Trophoblast cell (in vitro differentiated cells and primary cell): ENCODE data around the gene SETD1B.
"Not testable (repeated sequence)": the region's sequence is repeated elsewhere in the genome, so short reads cannot be mapped to it uniquely, and the experiment has no call there.

Experiments
- DNase-seq, 2 donors: peaks; one replicate each; pipeline ENCODE4 v3.0.0-alpha.2; 2016
- H2AFZ ChIP-seq: 2 replicates; pipeline ENCODE4 v1.6.1; 2013; ENCODE audit warnings: low read length, moderate library complexity, mild to moderate bottlenecking; ENCODE audit not compliant: insufficient read depth, poor library complexity
- H2AK5ac ChIP-seq: 2 replicates; pipeline ENCODE4 v1.6.1; 2013; ENCODE audit warnings: mild to moderate bottlenecking, low read length
- H2BK120ac ChIP-seq: 2 replicates; pipeline ENCODE4 v1.6.1; 2013; ENCODE audit warnings: low read length, mild to moderate bottlenecking, moderate library complexity; ENCODE audit not compliant: insufficient read depth, poor library complexity
- H2BK12ac ChIP-seq: 2 replicates; pipeline ENCODE4 v1.6.1; 2013; ENCODE audit warnings: mild to moderate bottlenecking, low read length, moderate library complexity
- H2BK5ac ChIP-seq: 2 replicates; pipeline ENCODE4 v1.6.1; 2013; ENCODE audit warnings: low read length, low read depth, moderate library complexity, mild to moderate bottlenecking; ENCODE audit not compliant: poor library complexity
- H3K14ac ChIP-seq: 2 replicates; pipeline ENCODE4 v1.6.1; 2013; ENCODE audit warnings: mild to moderate bottlenecking, low read length
- H3K18ac ChIP-seq: 2 replicates; pipeline ENCODE4 v1.6.1; 2013; ENCODE audit warnings: mild to moderate bottlenecking, low read length
- H3K23ac ChIP-seq: 2 replicates; pipeline ENCODE4 v1.6.1; 2013; ENCODE audit warnings: low read length
- H3K27ac ChIP-seq: 2 replicates; pipeline ENCODE4 v1.5.1; 2013; ENCODE audit warnings: low read depth, mild to moderate bottlenecking, inconsistent platforms, low read length, moderate library complexity
- H3K27me3 ChIP-seq: 2 replicates; pipeline ENCODE4 v1.6.1; 2013; ENCODE audit warnings: inconsistent platforms, mild to moderate bottlenecking, low read length, moderate library complexity; ENCODE audit not compliant: insufficient read depth
- H3K36me3 ChIP-seq, 2 experiments: 1 replicate in 1 of 2; 2 replicates in 1 of 2; pipeline ENCODE4 v1.6.1; 2013; ENCODE audit warnings: low read length in 2 of 2, mild to moderate bottlenecking in 2 of 2, moderate library complexity in 1 of 2; ENCODE audit not compliant: insufficient read depth in 2 of 2, control insufficient read depth in 1 of 2
- H3K4ac ChIP-seq: 2 replicates; pipeline ENCODE4 v1.6.1; 2013; ENCODE audit warnings: low read depth, mild to moderate bottlenecking, low read length, moderate library complexity
- H3K4me1 ChIP-seq, 2 experiments: 1 replicate in 1 of 2; 2 replicates in 1 of 2; pipeline ENCODE4 v1.6.1; 2013; ENCODE audit warnings: low read length in 2 of 2, mild to moderate bottlenecking in 2 of 2, moderate library complexity in 1 of 2; ENCODE audit not compliant: insufficient read depth in 2 of 2, control insufficient read depth in 1 of 2
- H3K4me2 ChIP-seq: 2 replicates; pipeline ENCODE4 v1.6.1; 2013; ENCODE audit warnings: inconsistent platforms, mild to moderate bottlenecking, low read length, moderate library complexity
- H3K4me3 ChIP-seq: 2 replicates; pipeline ENCODE4 v1.5.1; 2013; ENCODE audit warnings: mild to moderate bottlenecking, low read depth, low read length, inconsistent platforms
- H3K79me1 ChIP-seq: one replicate; pipeline ENCODE4 v1.6.1; 2013; ENCODE audit warnings: low read length
- H3K79me2 ChIP-seq: 2 replicates; pipeline ENCODE4 v1.6.1; 2013; ENCODE audit warnings: low read length, mild to moderate bottlenecking; ENCODE audit not compliant: control insufficient read depth, insufficient read depth, poor library complexity
- H3K9ac ChIP-seq: 2 replicates; pipeline ENCODE4 v1.6.1; 2013; ENCODE audit warnings: mild to moderate bottlenecking, low read length
- H3K9me3 ChIP-seq: 2 replicates; pipeline ENCODE4 v1.6.1; 2013; ENCODE audit warnings: low read depth, mild to moderate bottlenecking, control low read depth, inconsistent platforms, low read length; ENCODE audit not compliant: insufficient read depth
- H4K12ac ChIP-seq: 2 replicates; pipeline ENCODE4 v1.6.1; 2013; ENCODE audit warnings: low read depth, mild to moderate bottlenecking, low read length, moderate library complexity
- H4K8ac ChIP-seq: 2 replicates; pipeline ENCODE4 v1.6.1; 2013; ENCODE audit warnings: low read depth, mild to moderate bottlenecking, low read length, moderate library complexity
- H4K91ac ChIP-seq: one replicate; pipeline ENCODE4 v1.6.1; 2013; ENCODE audit warnings: low read depth, mild to moderate bottlenecking, low read length, moderate library complexity
- WGBS: extraction: QIAGEN DNeasy Blood & Tissue Kit; methylation state at CpG from one replicate; pipeline ENCODE4 v1.1.7; 2013; ENCODE audit warnings: missing lambda C conversion rate; ENCODE audit not compliant: insufficient read length, insufficient coverage; ENCODE audit errors: extremely low coverage; 5-methylcytosine and 5-hydroxymethylcytosine counted together

The SETD1B gene

GRCh38 chr12:121789800-121790728, 13.7 kb upstream of the SETD1B start:
- Histone ChIP-seq H3K27ac (no peak overlapping the region), H2AK5ac (no peak overlapping the region), H3K27me3 (no peaks in the 10 kb centered on the region), H2AFZ (no peak overlapping the region), H4K12ac (peak overlapping the region; percentile 33), H2BK5ac (no peak overlapping the region), H2BK120ac (no peak overlapping the region), H3K18ac (no peak overlapping the region), H3K4me1 (peaks cover 25 to 28% of the 10 kb centered on the region in 2 experiments), H3K9me3 (peaks cover 3% of the 10 kb centered on the region), H3K9ac (no peak overlapping the region), H3K79me1 (peaks cover 15% of the 10 kb centered on the region), H3K79me2 (peaks cover 2% of the 10 kb centered on the region), H3K14ac (no peak overlapping the region), H3K4me2 (no peak overlapping the region), H3K23ac (no peak overlapping the region), H2BK12ac (no peak overlapping the region), H3K36me3 (peaks cover under 1 to 1% of the 10 kb centered on the region in 2 experiments), H3K4ac (no peak overlapping the region), H4K8ac (no peak overlapping the region), H4K91ac (no peak overlapping the region), H3K4me3 (no peak overlapping the region)
- no CpG with 5 or more reads among the region's 28 CpGs for WGBS
- DNase-seq, result peak; percentile 67 to 71

GRCh38 chr12:121790785-121791184, 13.0 kb upstream of the SETD1B start:
- not testable (repeated sequence) for H2BK120ac ChIP-seq, H3K36me3 ChIP-seq, H3K27me3 ChIP-seq, H3K4ac ChIP-seq, DNase-seq, H3K27ac ChIP-seq, H3K9me3 ChIP-seq, H3K4me3 ChIP-seq, H3K9ac ChIP-seq, H3K18ac ChIP-seq, H2AK5ac ChIP-seq, H4K91ac ChIP-seq, H4K8ac ChIP-seq, H2AFZ ChIP-seq, H2BK5ac ChIP-seq, H3K79me2 ChIP-seq, H2BK12ac ChIP-seq, H3K14ac ChIP-seq, H3K4me2 ChIP-seq, H3K23ac ChIP-seq
- WGBS, result no CpG with 5 or more reads among the region's 8 CpGs
- peak overlapping the region; percentile 33 for H4K12ac ChIP-seq
- H3K4me1 ChIP-seq, result peaks cover 25 to 30% of the 10 kb centered on the region in 2 experiments
- H3K79me1 ChIP-seq, result peaks cover 15% of the 10 kb centered on the region

GRCh38 chr12:121791671-121792551, 11.9 kb upstream of the SETD1B start:
- Histone ChIP-seq H4K91ac (no peak overlapping the region), H2AFZ (no peak overlapping the region), H2AK5ac (no peak overlapping the region), H3K79me2 (peaks cover 2% of the 10 kb centered on the region), H3K14ac (no peak overlapping the region), H3K79me1 (peaks cover 15% of the 10 kb centered on the region), H3K4me3 (no peak overlapping the region), H3K4me1 (peaks cover 25 to 33% of the 10 kb centered on the region in 2 experiments), H3K36me3 (peaks cover 15 to 17% of the 10 kb centered on the region in 2 experiments), H3K27ac (no peak overlapping the region), H3K4me2 (no peak overlapping the region), H3K9ac (no peak overlapping the region), H3K23ac (no peak overlapping the region), H4K12ac (no peak overlapping the region), H2BK120ac (no peak overlapping the region), H3K9me3 (peaks cover 3% of the 10 kb centered on the region), H2BK5ac (no peak overlapping the region), H3K27me3 (no peaks in the 10 kb centered on the region), H2BK12ac (no peak overlapping the region), H4K8ac (no peak overlapping the region), H3K4ac (no peak overlapping the region), H3K18ac (no peak overlapping the region)
- peak; percentile 62 to 63 for DNase-seq
- no CpG with 5 or more reads among the region's 14 CpGs for WGBS

GRCh38 chr12:121792607-121793439, 11.0 kb upstream of the SETD1B start:
- no peak overlapping the region for H2AK5ac ChIP-seq
- peak overlapping the region; percentile 32 for H4K91ac ChIP-seq
- peaks cover 15 to 22% of the 10 kb centered on the region in 2 experiments for H3K36me3 ChIP-seq
- peaks cover 31 to 41% of the 10 kb centered on the region in 2 experiments for H3K4me1 ChIP-seq
- peaks cover 5% of the 10 kb centered on the region for H3K79me2 ChIP-seq
- H3K4ac ChIP-seq, result no peak overlapping the region
- peak overlapping the region; percentile 77 for H4K8ac ChIP-seq
- H3K79me1 ChIP-seq, result peaks cover 19% of the 10 kb centered on the region
- no peak overlapping the region for H3K23ac ChIP-seq
- H3K18ac ChIP-seq, result peak overlapping the region; percentile 63
- no peak overlapping the region for H2BK5ac ChIP-seq
- no peak overlapping the region for H2BK12ac ChIP-seq
- DNase-seq, result no peak
- peak overlapping the region; percentile 30 for H2AFZ ChIP-seq
- no peaks in the 10 kb centered on the region for H3K9me3 ChIP-seq
- no peaks in the 10 kb centered on the region for H3K27me3 ChIP-seq
- H3K27ac ChIP-seq, result no peak overlapping the region
- H3K4me3 ChIP-seq, result peak overlapping the region; percentile 59
- H4K12ac ChIP-seq, result peak overlapping the region; percentile 62
- H3K14ac ChIP-seq, result peak overlapping the region; percentile 72
- H2BK120ac ChIP-seq, result peak overlapping the region; percentile 34
- peak overlapping the region; percentile 18 for H3K9ac ChIP-seq
- WGBS, result no CpG with 5 or more reads among the region's 48 CpGs
- H3K4me2 ChIP-seq, result peak overlapping the region; percentile 97
